HepG2 (cell line): ENCODE results near the gene UTS2R. TPM values are rescaled to one million over a fixed set of nuclear protein-coding genes. Genes with fewer than 3 reads are reported as not detected.
A peak's percentile ranks its signal among the peaks of the same experiment; 100 is the strongest.

Experiments
- ATRX ChIP-seq: sonication (generic); formaldehyde crosslinking; IDR thresholded peaks from 2 replicates; pipeline ENCODE4 v1.4.0; 2020; ENCODE audit warnings: missing genetic modification reagents, borderline replicate concordance
- CBX5 ChIP-seq: sonication (generic); formaldehyde crosslinking; IDR thresholded peaks from 2 replicates; pipeline ENCODE4 v1.4.0; 2020; ENCODE audit warnings: missing genetic modification reagents, borderline replicate concordance
- CENPX ChIP-seq: sonication (generic); formaldehyde crosslinking; IDR thresholded peaks from 2 replicates; pipeline ENCODE4 v1.9.0; 2021; ENCODE audit warnings: mild to moderate bottlenecking, missing genetic modification reagents, moderate library complexity
- EP300 ChIP-seq, 3 experiments: sonication (generic) in 1 of 3; formaldehyde crosslinking in 1 of 3; IDR thresholded peaks; 2 replicates each; pipeline versions ENCODE4 v1.5.1 to v1.6.1; 2011 to 2020; ENCODE audit warnings: low read depth in 2 of 3, low read length in 2 of 3, borderline replicate concordance in 1 of 3, improper control_type of control experiment in 1 of 3, mild to moderate bottlenecking in 1 of 3, missing genetic modification reagents in 1 of 3, moderate library complexity in 1 of 3
- HMG20A ChIP-seq: IDR thresholded peaks from 2 replicates; pipeline ENCODE4 v1.6.1; 2016; ENCODE audit warnings: borderline replicate concordance
- HNRNPH1 ChIP-seq: fragments of 200-400 bp; formaldehyde crosslinking; optimal IDR thresholded peaks from 2 replicates; pipeline ENCODE3; 2017; ENCODE audit warnings: mild to moderate bottlenecking, low read depth, low read length
- MEF2D ChIP-seq: sonication (generic); formaldehyde crosslinking; IDR thresholded peaks from 2 replicates; pipeline ENCODE4 v1.5.1; 2020; ENCODE audit warnings: mild to moderate bottlenecking, missing genetic modification reagents
- MIER2 ChIP-seq: IDR thresholded peaks from 2 replicates; pipeline ENCODE4 v1.6.1; 2016; ENCODE audit warnings: missing biosample characterization, missing genetic modification reagents
- NCOA2 ChIP-seq: sonication (generic); formaldehyde crosslinking; IDR thresholded peaks from 2 replicates; pipeline ENCODE4 v1.8.0; 2022; ENCODE audit warnings: inconsistent platforms
- SNRNP70 ChIP-seq: fragments of 200-400 bp; formaldehyde crosslinking; IDR thresholded peaks from 2 replicates; pipeline ENCODE4 v1.6.1; 2017; ENCODE audit warnings: mild to moderate bottlenecking, low read depth, low read length, moderate library complexity
- ZNF24 ChIP-seq: fragments of 450-650 bp; IDR thresholded peaks from 2 replicates; pipeline ENCODE4 v1.6.1; 2017; ENCODE audit warnings: antibody characterized with exemption, mild to moderate bottlenecking
- ZNF260 ChIP-seq: sonication (generic); formaldehyde crosslinking; IDR thresholded peaks from 2 replicates; pipeline ENCODE4 v1.4.0; 2020; ENCODE audit warnings: missing genetic modification reagents, low read depth, mild to moderate bottlenecking, borderline replicate concordance
- ZNF616 ChIP-seq: sonication (generic); formaldehyde crosslinking; IDR thresholded peaks from 2 replicates; pipeline ENCODE4 v1.5.0; 2020; ENCODE audit warnings: low read depth, mild to moderate bottlenecking, missing genetic modification reagents
- ZSCAN30 ChIP-seq: sonication (generic); formaldehyde crosslinking; IDR thresholded peaks from 2 replicates; pipeline ENCODE4 v1.5.0; 2020; ENCODE audit warnings: mild to moderate bottlenecking, missing genetic modification reagents
- polyA plus RNA-seq, 8 experiments: library from polyadenylated mRNA; depleted of rRNA in 3 of 8; stranded (reverse) in 7 of 8; unstranded in 1 of 8; fragments of >200 nt; fragmentation: Illumina TruSeq in 4 of 8; extraction: Trizol in 4 of 8; gene quantifications; 2 replicates each; pipeline versions ENCODE4 v1.2.1 to v1.2.3, GENCODE V29; 2011 to 2016; ENCODE audit warnings: low read depth in 4 of 8, missing spikeins in 1 of 8, mixed read lengths in 1 of 8; ENCODE audit not compliant: insufficient read depth in 1 of 8
- total RNA-seq, 5 experiments: library from RNA; depleted of rRNA; stranded (reverse); fragments of >200 nt; fragmentation: Illumina TruSeq; extraction: Trizol; gene quantifications; 2 replicates each; pipeline ENCODE4 v1.2.3, GENCODE V29; 2016; ENCODE audit warnings: low read depth in 1 of 5
- TF ChIP-seq, protein P1 (sequence below): IDR thresholded peaks from 2 replicates; pipeline ENCODE4 v1.6.1; 2012; ENCODE audit warnings: inconsistent platforms
- TF ChIP-seq, protein P2 (sequence below): sonication (generic); formaldehyde crosslinking; IDR thresholded peaks from 2 replicates; pipeline ENCODE4 v1.9.0; 2021; ENCODE audit warnings: missing genetic modification reagents, mild to moderate bottlenecking, borderline replicate concordance
- TF ChIP-seq, protein P3 (sequence below): sonication (generic); formaldehyde crosslinking; IDR thresholded peaks from 2 replicates; pipeline ENCODE4 v1.4.0; 2020; ENCODE audit warnings: missing genetic modification reagents
- TF ChIP-seq, protein P4 (sequence below): sonication (generic); formaldehyde crosslinking; IDR thresholded peaks from 2 replicates; pipeline ENCODE4 v1.4.0; 2020; ENCODE audit warnings: missing genetic modification reagents, mild to moderate bottlenecking, borderline replicate concordance
- TF ChIP-seq, protein P5 (sequence below): sonication (generic); formaldehyde crosslinking; IDR thresholded peaks from 2 replicates; pipeline ENCODE4 v1.5.1; 2020; ENCODE audit warnings: missing genetic modification reagents, mild to moderate bottlenecking, borderline replicate concordance

The UTS2R gene
- total and polyA plus RNA-seq, 2 of the 13 experiments (the other 11 are each of a cell fraction or from before 2014, with no cell fraction given), result 0.13 to 0.15 TPM

DNA sequence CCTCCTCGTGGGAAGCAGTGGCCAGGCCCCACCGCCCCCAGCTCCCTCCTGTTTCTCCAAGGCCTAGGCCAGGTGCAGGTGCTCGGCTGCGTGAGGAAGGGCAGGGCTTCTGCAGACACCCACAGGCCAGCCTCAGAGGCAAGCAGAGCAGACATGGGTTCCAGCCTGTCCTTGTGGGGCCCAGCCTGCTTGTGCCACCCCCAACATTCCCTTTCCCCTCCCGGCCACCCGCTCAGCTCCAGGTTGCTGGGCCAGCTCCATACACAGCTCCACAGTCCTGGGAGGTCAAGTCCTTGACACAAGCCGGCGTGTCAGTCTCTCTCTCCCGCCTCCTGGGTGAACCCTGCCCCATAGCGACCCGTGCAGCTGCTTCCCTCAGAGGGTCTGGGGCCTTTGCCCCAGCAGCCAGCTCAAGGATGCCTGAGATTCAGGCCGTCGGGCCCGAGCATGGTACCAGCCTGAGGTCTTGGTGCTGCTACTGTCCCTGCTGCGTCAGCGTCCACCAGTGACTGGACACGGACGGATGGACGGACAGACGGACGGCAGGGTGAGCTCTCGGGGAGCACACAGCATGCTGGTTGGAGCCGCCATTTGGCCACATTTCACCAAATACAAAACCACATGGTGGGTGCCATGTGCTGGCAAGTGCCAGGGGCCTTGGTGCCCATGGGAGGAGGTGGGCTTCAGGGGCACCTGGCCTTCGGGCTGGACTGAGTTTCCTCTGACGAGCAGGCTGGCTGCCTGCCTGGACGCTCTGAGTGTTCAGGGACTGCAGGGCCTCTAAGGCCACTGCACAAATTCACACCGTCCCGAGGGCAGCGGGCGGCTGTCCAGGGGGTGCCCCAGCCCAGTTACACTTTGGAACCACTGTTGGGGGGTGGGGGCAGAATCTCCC, 46.0 kb upstream of the UTS2R start (continued):
- TF ChIP-seq, protein P1, sequence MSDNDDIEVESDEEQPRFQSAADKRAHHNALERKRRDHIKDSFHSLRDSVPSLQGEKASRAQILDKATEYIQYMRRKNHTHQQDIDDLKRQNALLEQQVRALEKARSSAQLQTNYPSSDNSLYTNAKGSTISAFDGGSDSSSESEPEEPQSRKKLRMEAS, result peak; percentile 89
- no peak for TF ChIP-seq ZSCAN30 (CRISPR knock-in tag)
- TF ChIP-seq, protein P2, sequence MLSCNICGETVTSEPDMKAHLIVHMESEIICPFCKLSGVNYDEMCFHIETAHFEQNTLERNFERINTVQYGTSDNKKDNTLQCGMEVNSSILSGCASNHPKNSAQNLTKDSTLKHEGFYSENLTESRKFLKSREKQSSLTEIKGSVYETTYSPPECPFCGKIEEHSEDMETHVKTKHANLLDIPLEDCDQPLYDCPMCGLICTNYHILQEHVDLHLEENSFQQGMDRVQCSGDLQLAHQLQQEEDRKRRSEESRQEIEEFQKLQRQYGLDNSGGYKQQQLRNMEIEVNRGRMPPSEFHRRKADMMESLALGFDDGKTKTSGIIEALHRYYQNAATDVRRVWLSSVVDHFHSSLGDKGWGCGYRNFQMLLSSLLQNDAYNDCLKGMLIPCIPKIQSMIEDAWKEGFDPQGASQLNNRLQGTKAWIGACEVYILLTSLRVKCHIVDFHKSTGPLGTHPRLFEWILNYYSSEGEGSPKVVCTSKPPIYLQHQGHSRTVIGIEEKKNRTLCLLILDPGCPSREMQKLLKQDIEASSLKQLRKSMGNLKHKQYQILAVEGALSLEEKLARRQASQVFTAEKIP (CRISPR knock-in tag), result no peak
- peak; percentile 90 for TF ChIP-seq MEF2D (CRISPR knock-in tag)
- TF ChIP-seq EP300 (IDR thresholded peaks at IDR 0.05; ENCODE audit: low read depth in 2 of 2, low read length in 2 of 2), result peak in 1 of 2 experiments; percentile 56; a peak in 1 of 4 replicates
- TF ChIP-seq EP300 (CRISPR knock-in tag; IDR thresholded peaks at IDR 0.05; ENCODE audit: borderline replicate concordance), result no peak
- TF ChIP-seq CBX5, result no peak
- TF ChIP-seq SNRNP70, result no peak
- no peak; the same call in 1 of the 2 replicates for TF ChIP-seq NCOA2
- no peak for TF ChIP-seq ZNF616
- TF ChIP-seq ATRX, result no peak
- peak; percentile 41; the same call in 1 of the 2 replicates for TF ChIP-seq HMG20A (CRISPR knock-in tag)
- no peak for TF ChIP-seq ZNF260 (CRISPR knock-in tag)
- TF ChIP-seq, protein P3, sequence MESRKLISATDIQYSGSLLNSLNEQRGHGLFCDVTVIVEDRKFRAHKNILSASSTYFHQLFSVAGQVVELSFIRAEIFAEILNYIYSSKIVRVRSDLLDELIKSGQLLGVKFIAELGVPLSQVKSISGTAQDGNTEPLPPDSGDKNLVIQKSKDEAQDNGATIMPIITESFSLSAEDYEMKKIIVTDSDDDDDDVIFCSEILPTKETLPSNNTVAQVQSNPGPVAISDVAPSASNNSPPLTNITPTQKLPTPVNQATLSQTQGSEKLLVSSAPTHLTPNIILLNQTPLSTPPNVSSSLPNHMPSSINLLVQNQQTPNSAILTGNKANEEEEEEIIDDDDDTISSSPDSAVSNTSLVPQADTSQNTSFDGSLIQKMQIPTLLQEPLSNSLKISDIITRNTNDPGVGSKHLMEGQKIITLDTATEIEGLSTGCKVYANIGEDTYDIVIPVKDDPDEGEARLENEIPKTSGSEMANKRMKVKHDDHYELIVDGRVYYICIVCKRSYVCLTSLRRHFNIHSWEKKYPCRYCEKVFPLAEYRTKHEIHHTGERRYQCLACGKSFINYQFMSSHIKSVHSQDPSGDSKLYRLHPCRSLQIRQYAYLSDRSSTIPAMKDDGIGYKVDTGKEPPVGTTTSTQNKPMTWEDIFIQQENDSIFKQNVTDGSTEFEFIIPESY (CRISPR knock-in tag), result peak; percentile 69; the same call in 1 of the 2 replicates
- no peak for TF ChIP-seq HNRNPH1
- no peak for TF ChIP-seq CENPX (CRISPR knock-in tag)
- TF ChIP-seq, protein P4, sequence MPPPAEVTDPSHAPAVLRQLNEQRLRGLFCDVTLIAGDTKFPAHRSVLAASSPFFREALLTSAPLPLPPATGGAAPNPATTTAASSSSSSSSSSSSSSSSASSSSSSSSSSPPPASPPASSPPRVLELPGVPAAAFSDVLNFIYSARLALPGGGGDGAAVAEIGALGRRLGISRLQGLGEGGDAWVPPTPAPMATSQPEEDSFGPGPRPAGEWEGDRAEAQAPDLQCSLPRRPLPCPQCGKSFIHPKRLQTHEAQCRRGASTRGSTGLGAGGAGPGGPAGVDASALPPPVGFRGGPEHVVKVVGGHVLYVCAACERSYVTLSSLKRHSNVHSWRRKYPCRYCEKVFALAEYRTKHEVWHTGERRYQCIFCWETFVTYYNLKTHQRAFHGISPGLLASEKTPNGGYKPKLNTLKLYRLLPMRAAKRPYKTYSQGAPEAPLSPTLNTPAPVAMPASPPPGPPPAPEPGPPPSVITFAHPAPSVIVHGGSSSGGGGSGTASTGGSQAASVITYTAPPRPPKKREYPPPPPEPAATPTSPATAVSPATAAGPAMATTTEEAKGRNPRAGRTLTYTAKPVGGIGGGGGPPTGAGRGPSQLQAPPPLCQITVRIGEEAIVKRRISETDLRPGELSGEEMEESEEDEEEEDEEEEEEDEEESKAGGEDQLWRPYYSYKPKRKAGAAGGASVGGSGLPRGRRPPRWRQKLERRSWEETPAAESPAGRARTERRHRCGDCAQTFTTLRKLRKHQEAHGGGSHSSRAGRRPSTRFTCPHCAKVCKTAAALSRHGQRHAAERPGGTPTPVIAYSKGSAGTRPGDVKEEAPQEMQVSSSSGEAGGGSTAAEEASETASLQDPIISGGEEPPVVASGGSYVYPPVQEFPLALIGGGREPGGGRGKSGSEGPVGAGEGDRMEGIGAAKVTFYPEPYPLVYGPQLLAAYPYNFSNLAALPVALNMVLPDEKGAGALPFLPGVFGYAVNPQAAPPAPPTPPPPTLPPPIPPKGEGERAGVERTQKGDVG, result peak; percentile 97
- TF ChIP-seq, protein P5, sequence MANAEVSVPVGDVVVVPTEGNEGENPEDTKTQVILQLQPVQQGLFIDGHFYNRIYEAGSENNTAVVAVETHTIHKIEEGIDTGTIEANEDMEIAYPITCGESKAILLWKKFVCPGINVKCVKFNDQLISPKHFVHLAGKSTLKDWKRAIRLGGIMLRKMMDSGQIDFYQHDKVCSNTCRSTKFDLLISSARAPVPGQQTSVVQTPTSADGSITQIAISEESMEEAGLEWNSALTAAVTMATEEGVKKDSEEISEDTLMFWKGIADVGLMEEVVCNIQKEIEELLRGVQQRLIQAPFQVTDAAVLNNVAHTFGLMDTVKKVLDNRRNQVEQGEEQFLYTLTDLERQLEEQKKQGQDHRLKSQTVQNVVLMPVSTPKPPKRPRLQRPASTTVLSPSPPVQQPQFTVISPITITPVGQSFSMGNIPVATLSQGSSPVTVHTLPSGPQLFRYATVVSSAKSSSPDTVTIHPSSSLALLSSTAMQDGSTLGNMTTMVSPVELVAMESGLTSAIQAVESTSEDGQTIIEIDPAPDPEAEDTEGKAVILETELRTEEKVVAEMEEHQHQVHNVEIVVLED (CRISPR knock-in tag), result peak; percentile 68; the same call in 1 of the 2 replicates
- no peak for TF ChIP-seq ZNF24
- TF ChIP-seq MIER2, result no peak
